Adrenal gland (tissue), 12 donors: ENCODE results near the gene SCUBE1. TPM values are rescaled to one million over a fixed set of nuclear protein-coding genes. Genes with fewer than 3 reads are reported as not detected.

ENCODE experiments used
- DNase-seq, 7 donors: peaks; one replicate each; pipeline ENCODE4 v3.0.0-alpha.2; 2019 to 2020
- H3K27ac ChIP-seq, 5 donors: fragments of 200-600 bp; sonication (generic) in 4 of 5; 1 replicate in 3 of 5; 2 replicates in 2 of 5; pipeline versions ENCODE4 v1.5.1 to v1.8.0; 2016 to 2020; ENCODE audit warnings: mild to moderate bottlenecking in 1 of 5
- H3K27me3 ChIP-seq: fragments of 200-600 bp; 2 replicates; pipeline ENCODE4 v1.8.0; 2021
- H3K36me3 ChIP-seq, 2 donors: fragments of 200-600 bp; replicated peaks in 1 of 2; 1 replicate in 1 of 2; 2 replicates in 1 of 2; pipeline versions ENCODE4 v1.5.1 to v1.8.0; 2018 to 2022
- H3K4me1 ChIP-seq, 2 donors: fragments of 200-600 bp; replicated peaks in 1 of 2; 1 replicate in 1 of 2; 2 replicates in 1 of 2; pipeline versions ENCODE4 v1.5.1 to v1.8.0; 2018 to 2021
- H3K4me3 ChIP-seq, 4 donors: fragments of 200-600 bp; sonication (generic) in 3 of 4; one replicate each; pipeline ENCODE4 v1.5.1; 2016 to 2018
- H3K9me3 ChIP-seq, 3 donors: fragments of 200-600 bp; sonication (generic) in 1 of 3; replicated peaks in 1 of 3; 1 replicate in 2 of 3; 2 replicates in 1 of 3; pipeline versions ENCODE4 v1.5.1 to v1.8.0; 2016 to 2021
- CTCF ChIP-seq, 6 experiments: fragments of 450-650 bp in 4 of 6; fragments of 200-600 bp in 2 of 6; sonication (generic) in 1 of 6; IDR thresholded peaks; 1 replicate in 5 of 6; 2 replicates in 1 of 6; pipeline versions ENCODE4 v1.5.1 to v1.8.0; 2016 to 2021; ENCODE audit warnings: antibody characterized with exemption in 6 of 6, mild to moderate bottlenecking in 2 of 6, moderate library complexity in 1 of 6
- POLR2A ChIP-seq, 2 donors: fragments of 450-650 bp; IDR thresholded peaks; one replicate each; pipeline ENCODE4 v1.6.1; 2017; ENCODE audit warnings: antibody characterized with exemption in 2 of 2, mild to moderate bottlenecking in 2 of 2, moderate library complexity in 1 of 2
- WGBS, 4 donors: extraction: QIAGEN DNeasy Blood & Tissue Kit in 2 of 4; methylation state at CpG; one replicate each; pipeline versions ENCODE4 v1.1.5 to v1.1.7; 2013 to 2017; 5-methylcytosine and 5-hydroxymethylcytosine counted together
- intact Hi-C, 2 donors: fragments of 100-400 bp; cut with DNase I; formaldehyde crosslinking; loops; one replicate each; pipeline versions ENCODE4 v1.14.1 to v1.15.0; 2022 to 2023
- polyA plus RNA-seq, 3 donors: library from polyadenylated mRNA; stranded (reverse); fragments of 200-250 nt in 2 of 3; fragments of 350-450 nt in 1 of 3; fragmentation: Illumina TruSeq in 1 of 3; extraction: RNeasy Lipid Tissue Mini Kit (QIAGEN cat#74804) in 1 of 3; gene quantifications; one replicate each; pipeline ENCODE4 v1.2.3, GENCODE V29; 2013 to 2014
- total RNA-seq, 9 donors: library from RNA; depleted of rRNA in 4 of 9; stranded (reverse); fragments of >200 nt in 4 of 9; fragments of 120-200 nt in 1 of 9; fragmentation: NEBNext Ultra II Directional in 1 of 9; extraction: Animal tissue kit (Norgen Biotek cat#: 25700) in 1 of 9; gene quantifications; one replicate each; pipeline versions ENCODE4 v1.1.0 to v1.2.4, GENCODE V29; 2013 to 2023
- donor health status: healthy with polysubstance abuse.
- donor health status: Bipolar disorder and iron deficiency.
- donor health status: DM: yes; HTN: yes; CAD: no.
- donor health status: DM: no; HTN: no; CAD: no.
- donor health status: DM: no; HTN: no; CAD: no.
- donor health status: DM: yes; HTN: yes; CAD: no.

Gene SCUBE1
- total and polyA plus RNA-seq, 12 donors: 1.4 to 34.0 (median 8.8) TPM

DNA sequence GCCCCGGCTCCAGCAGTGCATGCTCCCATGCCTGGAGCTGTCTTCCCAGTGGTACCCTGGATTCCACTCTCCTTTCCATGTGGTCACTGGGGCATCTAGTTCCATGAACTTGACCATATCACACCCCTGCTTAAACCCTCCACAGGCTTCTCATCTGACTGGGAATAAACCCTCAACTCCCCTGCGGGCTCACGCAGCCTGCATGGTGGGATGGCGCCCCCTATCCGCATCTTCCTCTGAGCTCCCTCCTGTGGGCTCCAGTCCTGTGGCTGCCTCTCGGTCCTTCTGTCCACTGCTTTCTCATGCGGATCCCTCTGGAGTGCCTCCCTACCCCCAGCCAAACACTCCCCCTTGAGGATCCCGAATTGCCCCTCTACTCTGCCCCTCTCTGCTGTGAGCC lies 114.8 kb downstream of the SCUBE1 start:
- H3K27ac ChIP-seq: no peak overlapping the region
- 65 to 78% (median 68%) methylated on average over 8 of the region's 8 CpGs for WGBS, 4 donors
- no peak overlapping the region for H3K4me3 ChIP-seq
- no peaks in the 10 kb centered on the region for H3K9me3 ChIP-seq
- intact Hi-C loops: loop anchor here in 1 of 2 donors (2.0 kb wide), 1 partner anchor 118 kb away; no protein-coding TSS in a partner anchor
- H3K36me3 ChIP-seq: no peaks in the 10 kb centered on the region
- peak; percentile 10 to 44 (median 30) for TF ChIP-seq CTCF (IDR thresholded peaks at IDR 0.05)
- TF ChIP-seq POLR2A (IDR thresholded peaks at IDR 0.05): no peak
- H3K4me1 ChIP-seq: no peaks in the 10 kb centered on the region
- no peaks in the 10 kb centered on the region for H3K27me3 ChIP-seq
- peak in 6 of 7 donors; percentile 39 to 70 (median 54) for DNase-seq

DNA sequence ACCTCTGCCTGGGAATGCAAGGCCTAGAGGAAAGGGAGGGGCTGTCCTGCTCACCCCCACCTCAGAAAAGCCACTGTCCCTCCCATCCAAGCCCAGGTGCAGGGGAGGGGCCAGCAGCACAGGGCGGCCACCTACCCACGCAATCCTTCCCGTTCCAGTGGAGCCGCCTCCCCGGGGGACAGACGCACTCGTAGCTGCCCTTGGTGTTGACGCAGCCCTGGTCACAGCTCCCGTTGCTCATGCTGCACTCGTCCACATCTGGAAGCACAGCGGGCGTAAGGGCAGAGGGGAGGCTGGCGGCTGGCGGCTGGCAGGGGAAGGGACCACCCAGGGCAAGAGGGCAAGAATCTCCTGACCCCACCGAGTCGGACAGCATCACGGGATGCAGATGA lies 115.9 kb downstream of the SCUBE1 start:
- no peaks in the 10 kb centered on the region for H3K27me3 ChIP-seq
- H3K36me3 ChIP-seq: no peaks in the 10 kb centered on the region
- WGBS, 4 donors: 77 to 92% (median 79%) methylated on average over 11 to 17 of the region's 17 CpGs
- DNase-seq: no peak
- TF ChIP-seq CTCF (IDR thresholded peaks at IDR 0.05): no peak
- no peak for TF ChIP-seq POLR2A (IDR thresholded peaks at IDR 0.05)
- no peaks in the 10 kb centered on the region for H3K9me3 ChIP-seq
- peaks cover 4 to 5% of the 10 kb centered on the region in 2 donors for H3K4me1 ChIP-seq
- intact Hi-C loops: no loop called here
- no peak overlapping the region for H3K27ac ChIP-seq
- no peak overlapping the region for H3K4me3 ChIP-seq

DNA sequence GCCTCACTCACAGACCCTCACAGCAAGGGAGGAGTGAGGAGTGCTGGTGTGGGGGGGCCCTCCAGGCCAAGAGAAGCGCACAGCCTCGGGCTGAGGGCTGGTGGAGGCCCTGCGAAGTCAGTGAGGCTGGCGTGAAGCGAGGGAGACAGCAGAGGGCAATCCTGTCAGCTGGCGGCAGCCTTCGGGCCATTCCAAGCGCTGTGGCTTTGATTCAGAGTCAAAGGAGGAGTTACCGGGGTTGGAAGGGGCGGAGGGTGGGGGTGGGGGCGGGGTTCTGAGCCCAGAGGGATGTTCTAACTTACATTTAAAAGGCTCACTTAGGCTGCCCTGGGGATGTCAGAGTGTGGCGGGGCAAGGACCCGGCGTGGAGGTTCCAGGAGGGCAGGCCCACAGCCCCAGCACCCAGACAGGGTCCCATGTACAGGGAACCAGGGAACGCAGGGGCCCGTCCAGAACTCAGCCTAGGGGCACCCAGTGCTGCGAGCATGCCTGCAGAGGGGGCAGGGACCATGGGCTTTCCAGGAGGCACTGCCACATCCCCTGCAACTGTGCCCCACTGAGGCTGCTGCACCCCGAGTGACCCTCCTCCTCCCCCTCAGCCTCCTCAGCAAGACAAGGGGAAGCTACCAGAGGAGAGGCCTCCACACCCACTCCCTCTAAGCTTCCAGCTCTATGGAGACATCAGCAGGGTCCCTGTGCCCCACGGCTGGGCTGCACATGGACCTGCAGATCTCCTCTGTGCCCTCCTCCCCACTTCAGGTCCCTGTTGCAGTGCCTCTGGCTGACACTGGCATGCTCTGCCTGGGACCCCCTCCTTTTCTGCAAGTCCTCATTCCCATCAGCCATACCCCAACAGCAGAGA lies 116.6 kb downstream of the SCUBE1 start:
- H3K27ac ChIP-seq: no peak overlapping the region
- no peak overlapping the region for H3K4me3 ChIP-seq

GRCh38 chr22:43225609-43226008 lies 117.6 kb downstream of the SCUBE1 start:
- 83 to 99% (median 89%) methylated on average over 8 of the region's 8 CpGs for WGBS, 4 donors
- intact Hi-C loops: no loop called here
- Histone ChIP-seq H3K4me1 (peaks cover 9% of the 10 kb centered on the region in 2 donors), H3K27ac (peak overlapping the region in 1 of 5 donors; percentile 22), H3K27me3 (no peaks in the 10 kb centered on the region), H3K36me3 (no peaks in the 10 kb centered on the region), H3K4me3 (no peak overlapping the region), H3K9me3 (no peaks in the 10 kb centered on the region)
- DNase-seq: no peak
- TF ChIP-seq POLR2A (IDR thresholded peaks at IDR 0.05): no peak
- TF ChIP-seq CTCF (IDR thresholded peaks at IDR 0.05): no peak

More for the DNA sequence above, 116.6 kb downstream of the SCUBE1 start:
- Histone ChIP-seq H3K36me3 (no peaks in the 10 kb centered on the region), H3K9me3 (no peaks in the 10 kb centered on the region), H3K27me3 (no peaks in the 10 kb centered on the region), H3K4me1 (peaks cover 9% of the 10 kb centered on the region in 2 donors)
- intact Hi-C loops: no loop called here
- WGBS, 4 donors: 69 to 71% (median 70%) methylated on average over 9 to 19 of the region's 19 CpGs
- no peak for TF ChIP-seq CTCF (IDR thresholded peaks at IDR 0.05)
- TF ChIP-seq POLR2A (IDR thresholded peaks at IDR 0.05): no peak
- DNase-seq: no peak
